H1 (cell line): ENCODE results near the gene DENND1A. TPM values are rescaled to one million over a fixed set of nuclear protein-coding genes. Genes with fewer than 3 reads are reported as not detected.

Experiments
- CTCF ChIA-PET: fragments of 300-600 bp; sonication (Branson Sonifier 250); formaldehyde crosslinking; loops from one replicate; lab custom pipeline; 2021; ENCODE audit not compliant: partially characterized antibody; lab: Charles Lee
- POLR2A ChIA-PET: fragments of 300-600 bp; sonication (Branson Sonifier 250); formaldehyde crosslinking; loops from one replicate; lab custom pipeline; 2021; ENCODE audit warnings: inconsistent platforms; ENCODE audit not compliant: partially characterized antibody; lab: Charles Lee
- DNase-seq, 2 experiments: peaks; one replicate each; pipeline versions ENCODE4 v3.0.0 to v3.0.0-alpha.2; 2010 to 2022; ENCODE audit warnings: low spot score in 2 of 2, low read depth in 1 of 2, mixed read lengths in 1 of 2
- FAIRE-seq: peaks from 2 replicates; lab custom pipeline; 2011; peaks lifted over from hg19 to GRCh38; lab: Jason Lieb, UNC
- H2AFZ ChIP-seq: 2 replicates; pipeline ENCODE4 v1.8.1; 2012; ENCODE audit warnings: low read length, inconsistent platforms
- H2AK5ac ChIP-seq: 2 replicates; pipeline ENCODE4 v1.6.1; 2013; ENCODE audit warnings: low read depth, low read length
- H2BK120ac ChIP-seq: replicated peaks from 2 replicates; pipeline ENCODE3; 2013; ENCODE audit warnings: low read depth, low read length, inconsistent platforms
- H2BK12ac ChIP-seq: 2 replicates; pipeline ENCODE4 v1.6.1; 2013; ENCODE audit warnings: low read depth, low read length
- H2BK15ac ChIP-seq: 2 replicates; pipeline ENCODE4 v1.6.1; 2013; ENCODE audit warnings: low read length
- H2BK20ac ChIP-seq: 2 replicates; pipeline ENCODE4 v1.6.1; 2013; ENCODE audit warnings: low read length
- H2BK5ac ChIP-seq: 2 replicates; pipeline ENCODE4 v1.6.1; 2013; ENCODE audit warnings: low read depth, low read length
- H3K14ac ChIP-seq: 2 replicates; pipeline ENCODE4 v1.6.1; 2013; ENCODE audit warnings: inconsistent platforms; ENCODE audit not compliant: insufficient read length
- H3K18ac ChIP-seq: 2 replicates; pipeline ENCODE4 v1.6.1; 2013; ENCODE audit warnings: low read length; ENCODE audit errors: extremely low read depth
- H3K23ac ChIP-seq: 2 replicates; pipeline ENCODE4 v1.6.1; 2013; ENCODE audit warnings: inconsistent platforms; ENCODE audit not compliant: insufficient read length
- H3K23me2 ChIP-seq: 2 replicates; pipeline ENCODE4 v1.6.1; 2013; ENCODE audit warnings: low read depth, low read length
- H3K27ac ChIP-seq: 2 replicates; pipeline ENCODE4 v1.6.1; 2011; ENCODE audit warnings: low read depth, low read length, inconsistent platforms
- H3K27me3 ChIP-seq, 4 experiments: replicated peaks in 1 of 4; 1 replicate in 1 of 4; 2 replicates in 3 of 4; pipeline versions ENCODE4 v1.6.1 to v1.8.1; 2011 to 2013; ENCODE audit warnings: low read length in 3 of 4, mild to moderate bottlenecking in 3 of 4, inconsistent platforms in 2 of 4, mixed read lengths in 2 of 4, moderate library complexity in 1 of 4; ENCODE audit not compliant: control insufficient read depth in 3 of 4, insufficient read depth in 3 of 4; ENCODE audit errors: extremely low read depth in 1 of 4
- H3K36me3 ChIP-seq, 4 experiments: 2 replicates each; pipeline versions ENCODE4 v1.6.1 to v1.8.1; 2011 to 2013; ENCODE audit warnings: mild to moderate bottlenecking in 4 of 4, low read length in 3 of 4, moderate library complexity in 2 of 4, control low read depth in 1 of 4, inconsistent platforms in 1 of 4; ENCODE audit not compliant: insufficient read depth in 4 of 4, control insufficient read depth in 2 of 4
- H3K4ac ChIP-seq: replicated peaks from 2 replicates; pipeline ENCODE3; 2013; ENCODE audit warnings: low read length, low read depth, mixed read lengths, inconsistent platforms; ENCODE audit not compliant: insufficient read length
- H3K4me1 ChIP-seq, 4 experiments: replicated peaks in 1 of 4; 1 replicate in 1 of 4; 2 replicates in 3 of 4; pipeline versions ENCODE4 v1.6.1 to v1.8.1; 2011 to 2013; ENCODE audit warnings: low read length in 3 of 4, inconsistent platforms in 2 of 4, mixed read lengths in 1 of 4; ENCODE audit not compliant: insufficient read depth in 4 of 4, control insufficient read depth in 3 of 4
- H3K4me2 ChIP-seq, 2 experiments: 2 replicates each; pipeline versions ENCODE4 v1.6.1 to v1.8.1; 2011 to 2013; ENCODE audit warnings: low read depth in 2 of 2, low read length in 2 of 2, control low read depth in 1 of 2, inconsistent platforms in 1 of 2, mild to moderate bottlenecking in 1 of 2; ENCODE audit not compliant: insufficient read depth in 1 of 2
- H3K4me3 ChIP-seq, 4 experiments: fragments of 200-600, 300-600 bp in 1 of 4; sonication (generic), shearing (Covaris generic), sonication (Bioruptor Twin) in 1 of 4; 2 replicates each; pipeline versions ENCODE4 v1.5.1 to v1.8.1; 2011 to 2016; ENCODE audit warnings: low read length in 4 of 4, low read depth in 3 of 4, control low read depth in 2 of 4, inconsistent platforms in 2 of 4, mild to moderate bottlenecking in 2 of 4, mixed read lengths in 1 of 4, moderate library complexity in 1 of 4; ENCODE audit not compliant: insufficient read depth in 2 of 4; ENCODE audit errors: extremely low read depth in 1 of 4
- H3K56ac ChIP-seq: replicated peaks from 2 replicates; pipeline ENCODE3; 2013; ENCODE audit warnings: low read depth, mild to moderate bottlenecking, mixed read lengths, low read length, inconsistent platforms; ENCODE audit not compliant: insufficient read length
- H3K79me1 ChIP-seq: 2 replicates; pipeline ENCODE4 v1.6.1; 2013; ENCODE audit warnings: low read depth, low read length, control low read depth
- H3K79me2 ChIP-seq, 2 experiments: 2 replicates each; pipeline versions ENCODE4 v1.6.1 to v1.8.1; 2012 to 2013; ENCODE audit warnings: low read length in 2 of 2, mild to moderate bottlenecking in 2 of 2, inconsistent platforms in 1 of 2; ENCODE audit not compliant: insufficient read depth in 2 of 2, control insufficient read depth in 1 of 2
- H3K9ac ChIP-seq, 4 experiments: replicated peaks in 1 of 4; 1 replicate in 1 of 4; 2 replicates in 3 of 4; pipeline versions ENCODE4 v1.6.1 to v1.8.1; 2011 to 2013; ENCODE audit warnings: low read depth in 3 of 4, low read length in 3 of 4, control low read depth in 2 of 4, mild to moderate bottlenecking in 2 of 4, moderate library complexity in 2 of 4, inconsistent platforms in 1 of 4; ENCODE audit errors: extremely low read depth in 1 of 4
- H3K9me3 ChIP-seq, 2 experiments: 2 replicates each; pipeline versions ENCODE4 v1.6.1 to v1.8.1; 2012 to 2013; ENCODE audit warnings: mild to moderate bottlenecking in 2 of 2, moderate library complexity in 2 of 2, control low read depth in 1 of 2, inconsistent platforms in 1 of 2, low read depth in 1 of 2, low read length in 1 of 2, mixed read lengths in 1 of 2; ENCODE audit not compliant: insufficient read depth in 2 of 2
- H4K20me1 ChIP-seq, 2 experiments: replicated peaks in 1 of 2; 2 replicates each; pipeline versions ENCODE3 to v1.8.1; 2011 to 2013; ENCODE audit warnings: inconsistent platforms in 2 of 2, low read length in 2 of 2, mild to moderate bottlenecking in 1 of 2; ENCODE audit not compliant: insufficient read depth in 2 of 2, control insufficient read depth in 1 of 2
- H4K5ac ChIP-seq: 2 replicates; pipeline ENCODE4 v1.6.1; 2013; ENCODE audit warnings: low read length, low read depth, mixed read lengths, inconsistent platforms; ENCODE audit not compliant: insufficient read length
- H4K8ac ChIP-seq: 2 replicates; pipeline ENCODE4 v1.8.0; 2013; ENCODE audit warnings: mild to moderate bottlenecking, moderate library complexity, low read length, inconsistent platforms; ENCODE audit not compliant: insufficient read depth; ENCODE audit errors: extremely low read depth
- H4K91ac ChIP-seq: replicated peaks from 2 replicates; pipeline ENCODE3; 2013; ENCODE audit warnings: low read length, mixed read lengths, inconsistent platforms; ENCODE audit not compliant: insufficient read length
- CTBP2 ChIP-seq: IDR thresholded peaks from 2 replicates; pipeline ENCODE4 v1.7.0; 2011; ENCODE audit warnings: borderline replicate concordance, mild to moderate bottlenecking, moderate library complexity, mixed read lengths, low read length; ENCODE audit not compliant: insufficient read depth, insufficient read length
- E2F6 ChIP-seq: IDR thresholded peaks from 2 replicates; pipeline ENCODE4 v1.6.1; 2012; ENCODE audit warnings: inconsistent platforms
- TCF12 ChIP-seq: IDR thresholded peaks from 2 replicates; pipeline ENCODE4 v1.6.1; 2011; ENCODE audit warnings: low read depth, mild to moderate bottlenecking, low read length
- WGBS, 2 experiments: shearing (Covaris generic) in 1 of 2; methylation state at CpG; one replicate each; pipeline versions ENCODE4 v1.1.6 to v1.1.7; 2013 to 2015; ENCODE audit warnings: low lambda C conversion rate in 2 of 2, mixed read lengths in 2 of 2, inconsistent platforms in 1 of 2, low coverage in 1 of 2, missing lambda C conversion rate in 1 of 2; ENCODE audit not compliant: insufficient replicate concordance in 2 of 2, insufficient coverage in 1 of 2, insufficient read length in 1 of 2; ENCODE audit errors: extremely low coverage in 1 of 2, missing lambda C conversion rate in 1 of 2; 5-methylcytosine and 5-hydroxymethylcytosine counted together
- polyA plus RNA-seq, 7 experiments: library from polyadenylated mRNA; depleted of rRNA in 3 of 7; stranded (reverse) in 5 of 7; unstranded in 2 of 7; fragments of >200 nt in 5 of 7; fragments of 200-250 nt in 2 of 7; gene quantifications; 1 replicate in 5 of 7; 2 replicates in 1 of 7; 4 replicates in 1 of 7; pipeline versions ENCODE4 v1.2.1 to v1.2.3, GENCODE V29; 2011 to 2013; ENCODE audit warnings: missing spikeins in 2 of 7, mixed read lengths in 2 of 7
- total RNA-seq: library from RNA; stranded (reverse); fragmentation: NEBNext Ultra II Directional; extraction: Animal tissue kit (Norgen Biotek cat#: 25700); gene quantifications from 2 replicates; pipeline ENCODE4 v1.2.1, GENCODE V29; 2021

The DENND1A gene
- total and polyA plus RNA-seq, 2 of the 8 experiments (the other 6 are each of a cell fraction or from before 2014, with no cell fraction given): 24.1 to 26.4 TPM

- H2BK5ac ChIP-seq: no peak overlapping the region
- H3K4me3 ChIP-seq: no peak overlapping the region; a peak in 1 of 8 replicates
- H3K23me2 ChIP-seq: no peaks in the 10 kb centered on the region
- H4K8ac ChIP-seq: 0 out of 2 replicates have a peak overlapping the region, but pooled peaks have one; percentile 39
- H3K4ac ChIP-seq: no peak overlapping the region
- ChIA-PET CTCF (interaction anchor here (0.6 to 2.3 kb wide), 5 partner anchors 9 to 296 kb away, joined by 3 to 9 read pairs (median 3); no protein-coding TSS in a partner anchor), POLR2A (interaction anchor here (2.0 kb wide), 1 partner anchor 24 kb away, joined by 5 read pairs; no protein-coding TSS in a partner anchor)
- H3K14ac ChIP-seq: no peak overlapping the region
- H3K27ac ChIP-seq: no peak overlapping the region
- H3K79me1 ChIP-seq: no peaks in the 10 kb centered on the region
- WGBS, 2 experiments: 73% methylated on average over 10 of the region's 13 CpGs; no CpG with 5 or more reads in 1 of the 2 experiments
- no peak overlapping the region for H4K91ac ChIP-seq
- no peaks in the 10 kb centered on the region; a peak in 1 of 8 replicates for H3K36me3 ChIP-seq
- H3K9ac ChIP-seq: no peak overlapping the region
- no peak overlapping the region for H3K56ac ChIP-seq
- H3K18ac ChIP-seq: no peak overlapping the region
- peak overlapping the region in 1 of 2 experiments; percentile 17; a peak in 1 of 4 replicates for H3K4me2 ChIP-seq
- no peak overlapping the region for H3K23ac ChIP-seq
- no peak overlapping the region for H2AFZ ChIP-seq
- no peak overlapping the region for H2BK20ac ChIP-seq
- no peaks in the 10 kb centered on the region for H4K20me1 ChIP-seq
- FAIRE-seq: no peak
- H2BK12ac ChIP-seq: no peak overlapping the region; the same call in 1 of the 2 replicates
- H2AK5ac ChIP-seq: no peak overlapping the region
- no peaks in the 10 kb centered on the region for H3K79me2 ChIP-seq
- no peak overlapping the region for H2BK15ac ChIP-seq
- no peaks in the 10 kb centered on the region for H3K9me3 ChIP-seq
- DNase-seq: no peak
- peaks cover 0 to 14% (median 9%) of the 10 kb centered on the region in 4 experiments; a peak in 6 of 7 replicates for H3K4me1 ChIP-seq
- no peak overlapping the region for H4K5ac ChIP-seq
- no peak for TF ChIP-seq E2F6
- TF ChIP-seq TCF12: no peak
- TF ChIP-seq CTBP2: no peak
- H3K27me3 ChIP-seq: no peaks in the 10 kb centered on the region
- H2BK120ac ChIP-seq: no peak overlapping the region
Measured at GRCh38 chr9:123406691-123407216, 523.2 kb downstream of the DENND1A start.
